Osteocyte (in vitro differentiated cells): ENCODE measurements around the gene SNCA. TPM values are rescaled to one million over a fixed set of nuclear protein-coding genes. Genes with fewer than 3 reads are reported as not detected.

Source experiments
- DNase-seq: peaks from one replicate; pipeline ENCODE4 v3.0.0; 2021; ENCODE audit warnings: mixed read lengths; ENCODE audit not compliant: unreplicated experiment; ENCODE audit errors: extremely low spot score
- H3K27ac Mint-ChIP-seq: one replicate; pipeline ENCODE4 v1.8.0; 2021; ENCODE audit warnings: mild to moderate bottlenecking, mixed read lengths; ENCODE audit not compliant: unreplicated experiment
- H3K27me3 Mint-ChIP-seq: one replicate; pipeline ENCODE4 v1.8.0; 2021; ENCODE audit warnings: mixed read lengths; ENCODE audit not compliant: unreplicated experiment
- H3K36me3 Mint-ChIP-seq: one replicate; pipeline ENCODE4 v1.8.0; 2021; ENCODE audit warnings: mixed read lengths; ENCODE audit not compliant: unreplicated experiment
- H3K4me1 Mint-ChIP-seq: one replicate; pipeline ENCODE4 v1.8.0; 2021; ENCODE audit warnings: mixed read lengths; ENCODE audit not compliant: unreplicated experiment
- H3K4me3 Mint-ChIP-seq: one replicate; pipeline ENCODE4 v1.8.0; 2021; ENCODE audit warnings: mild to moderate bottlenecking, moderate library complexity, mixed read lengths; ENCODE audit not compliant: unreplicated experiment
- H3K9me3 Mint-ChIP-seq: one replicate; pipeline ENCODE4 v1.8.0; 2021; ENCODE audit warnings: mixed read lengths; ENCODE audit not compliant: unreplicated experiment
- CTCF ChIP-seq: fragments of 200-600 bp; sonication (generic); IDR thresholded peaks from 2 replicates; pipeline ENCODE4 v1.5.0; 2021; ENCODE audit warnings: antibody characterized with exemption, mild to moderate bottlenecking, moderate library complexity
- total RNA-seq: library from RNA; stranded (reverse); gene quantifications from 2 replicates; pipeline ENCODE4 v1.2.1, GENCODE V29; 2021

SNCA gene
- total RNA-seq, 1 donor from 2014 or later, result 8.8 TPM

- DNase-seq, result no peak
- Mint-ChIP-seq H3K27me3 (peaks cover 32% of the 10 kb centered on the region), H3K9me3 (peaks cover 14% of the 10 kb centered on the region), H3K4me1 (no peaks in the 10 kb centered on the region), H3K27ac (no peak overlapping the region), H3K4me3 (no peak overlapping the region), H3K36me3 (no peaks in the 10 kb centered on the region)
- TF ChIP-seq CTCF, result no peak
Observed at GRCh38 chr4:89847571-89848325, 10.8 kb upstream of the SNCA start.

- DNase-seq, result no peak
- Mint-ChIP-seq H3K4me1 (peaks cover 15% of the 10 kb centered on the region), H3K27ac (no peak overlapping the region), H3K9me3 (no peaks in the 10 kb centered on the region), H3K27me3 (peaks cover 78% of the 10 kb centered on the region), H3K36me3 (no peaks in the 10 kb centered on the region), H3K4me3 (no peak overlapping the region)
- no peak for TF ChIP-seq CTCF
Observed at GRCh38 chr4:89839558-89839957, 2.6 kb upstream of the SNCA start.

DNA sequence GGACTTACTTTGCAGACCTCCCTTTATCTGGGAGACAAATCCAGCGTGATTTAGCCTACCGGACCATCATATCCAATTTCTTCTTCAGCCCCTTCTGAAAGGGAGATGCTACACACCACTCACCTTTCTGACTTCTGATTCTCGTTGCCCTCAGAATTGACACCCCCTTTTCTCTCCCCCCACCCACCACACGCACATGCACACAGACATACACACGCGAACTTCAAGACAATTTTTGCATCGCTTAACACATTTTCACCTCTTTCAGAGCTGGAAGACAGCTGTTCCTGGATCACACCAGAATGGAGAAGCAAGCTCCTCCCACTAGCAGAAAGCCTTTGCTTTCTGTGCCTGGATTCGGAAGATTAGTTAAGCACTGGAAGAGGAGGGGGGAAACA is 1.0 kb upstream of the SNCA start:
- no peak for DNase-seq
- Mint-ChIP-seq H3K27me3 (peaks cover 73% of the 10 kb centered on the region), H3K36me3 (no peaks in the 10 kb centered on the region), H3K4me3 (peak overlapping the region; percentile 79), H3K4me1 (peaks cover 15% of the 10 kb centered on the region), H3K9me3 (no peaks in the 10 kb centered on the region), H3K27ac (no peak overlapping the region)
- no peak for TF ChIP-seq CTCF

DNA sequence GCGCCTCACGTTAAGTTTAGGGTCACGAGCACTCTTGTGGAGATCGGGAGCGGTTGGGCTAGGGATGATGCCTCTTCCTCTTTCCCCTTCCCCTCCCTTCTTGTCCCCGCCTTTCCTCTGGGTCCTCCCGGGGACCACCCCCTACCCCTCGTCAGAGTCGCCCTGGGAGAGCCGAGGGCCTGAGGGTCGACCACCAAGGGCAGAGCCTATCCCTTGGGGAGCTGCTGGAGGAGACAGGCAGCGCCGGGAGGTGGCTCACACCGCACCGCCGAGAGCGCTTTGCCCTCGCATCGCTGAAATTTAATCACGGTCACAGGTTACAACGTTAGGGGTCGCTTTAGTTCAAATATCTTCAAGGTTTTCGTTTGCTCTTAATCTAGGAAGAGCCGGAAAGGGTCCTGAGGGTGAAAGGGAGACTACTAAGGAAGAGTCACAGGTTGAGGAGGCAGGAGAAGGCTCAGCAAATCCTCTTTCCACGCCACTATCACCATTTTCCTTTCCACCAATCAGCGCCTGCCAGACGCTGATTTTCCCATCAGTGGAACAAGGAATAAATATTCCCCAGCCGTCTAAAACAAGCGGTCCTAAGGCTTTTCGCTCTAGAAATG is 528 bp upstream of the SNCA start:
- Mint-ChIP-seq H3K36me3 (no peaks in the 10 kb centered on the region), H3K9me3 (no peaks in the 10 kb centered on the region), H3K4me3 (peak overlapping the region; percentile 79), H3K27me3 (peaks cover 70% of the 10 kb centered on the region), H3K4me1 (peaks cover 15% of the 10 kb centered on the region), H3K27ac (peak overlapping the region; percentile 27)
- no peak for DNase-seq
- TF ChIP-seq CTCF, result no peak

DNA sequence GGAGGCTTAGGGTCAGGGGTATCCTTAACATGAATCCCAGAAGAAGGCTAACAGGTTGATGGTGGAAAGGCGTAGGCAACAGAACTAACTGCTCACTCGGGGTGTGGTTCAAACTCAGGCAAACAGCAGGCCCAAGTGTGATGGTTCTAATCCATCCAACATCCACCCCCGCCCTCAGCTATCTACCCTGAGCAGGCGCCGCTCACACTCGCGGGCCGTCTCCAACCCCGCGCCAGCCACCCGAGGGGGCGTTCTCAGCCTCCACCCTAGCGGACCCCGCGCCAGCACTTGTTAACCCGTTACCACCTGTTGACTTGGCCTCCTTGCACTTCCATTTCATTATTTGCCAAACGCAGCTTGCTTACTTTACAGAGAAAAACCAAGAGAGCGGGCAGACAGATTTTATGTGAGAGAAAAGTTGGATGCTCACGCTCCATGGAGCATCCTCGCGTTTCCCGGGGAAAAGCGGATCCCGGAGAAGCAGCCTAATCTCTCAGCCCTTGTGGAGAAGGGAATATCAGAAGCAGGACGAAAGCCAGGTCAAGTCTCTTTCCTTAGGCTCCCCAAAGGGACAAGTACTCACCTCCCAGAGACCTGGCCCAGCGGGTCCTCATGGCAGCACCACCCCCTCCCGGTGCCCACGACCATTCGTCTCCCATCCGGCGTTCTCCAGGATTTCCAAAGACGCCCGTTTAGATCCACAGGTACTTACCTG is 773 bp downstream of the SNCA start:
- Mint-ChIP-seq H3K36me3 (no peaks in the 10 kb centered on the region), H3K4me3 (peak overlapping the region; percentile 79), H3K9me3 (no peaks in the 10 kb centered on the region), H3K4me1 (peaks cover 15% of the 10 kb centered on the region), H3K27ac (no peak overlapping the region), H3K27me3 (peaks cover 60% of the 10 kb centered on the region)
- no peak for TF ChIP-seq CTCF
- DNase-seq, result no peak
